Hindlimb muscle (tissue), 1 donor: Measurements from ENCODE around the gene CSE1L. TPM values are rescaled to one million over a fixed set of nuclear protein-coding genes. Genes with fewer than 3 reads are reported as not detected.
"Not testable (repeated sequence)": the region's sequence is repeated elsewhere in the genome, so short reads cannot be mapped to it uniquely, and the experiment has no call there.

ENCODE experiments used
- DNase-seq: peaks from one replicate; pipeline ENCODE4 v3.0.0-alpha.2; 2013
- polyA plus RNA-seq: library from polyadenylated mRNA; unstranded; fragments of 120-200 nt; gene quantifications from one replicate; pipeline ENCODE4 v1.2.1, GENCODE V29; 2013; ENCODE audit not compliant: insufficient read length

CSE1L gene
- polyA plus RNA-seq, 1 donor: 53.3 TPM

GRCh38 chr20:49123982-49124381 is 77.9 kb downstream of the CSE1L start:
- DNase-seq: no peak

- peak; percentile 66 for DNase-seq
Observed at GRCh38 chr20:49132995-49133478, 86.9 kb downstream of the CSE1L start.

DNA sequence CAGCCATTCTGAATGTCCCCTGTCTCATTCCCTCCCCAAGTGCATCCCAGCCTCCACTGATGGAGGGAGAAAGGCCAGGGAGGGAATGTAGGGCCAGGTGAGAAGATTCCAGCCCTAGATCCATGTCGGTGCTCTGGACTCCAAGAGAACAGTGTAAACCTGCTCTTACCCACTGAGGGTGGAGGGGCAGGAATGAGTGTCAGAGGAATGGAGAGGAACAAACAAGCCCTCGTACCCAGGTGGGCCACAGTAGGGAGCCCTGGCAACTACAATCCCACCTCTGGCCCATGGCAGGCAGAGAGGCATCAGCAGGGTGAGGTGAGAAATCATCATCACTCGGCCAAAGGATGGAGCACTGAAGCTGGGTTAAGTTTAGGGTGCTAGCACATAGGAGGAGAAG is 87.5 kb downstream of the CSE1L start:
- no peak for DNase-seq

DNA sequence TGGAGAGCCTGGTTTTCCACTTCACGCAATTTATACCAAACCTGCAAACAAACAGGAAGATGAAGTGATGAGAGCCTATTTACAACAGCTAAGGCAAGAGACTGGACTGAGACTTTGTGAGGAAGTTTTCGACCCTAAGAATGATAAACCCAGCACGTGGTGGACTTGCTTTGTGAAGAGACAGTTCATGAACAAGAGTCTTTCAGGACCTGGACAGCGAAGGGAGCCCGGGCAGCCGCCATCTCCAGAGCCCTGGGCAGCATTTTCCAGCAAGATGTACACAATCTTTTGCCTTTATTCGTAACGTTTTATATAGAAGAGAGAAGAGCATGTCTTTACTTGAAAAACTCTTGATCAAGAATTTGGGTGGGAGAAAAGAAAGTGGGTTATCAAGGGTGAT is 88.7 kb downstream of the CSE1L start:
- DNase-seq: not testable (repeated sequence)

GRCh38 chr20:49136817-49137571 is 90.9 kb downstream of the CSE1L start:
- no peak for DNase-seq

DNA sequence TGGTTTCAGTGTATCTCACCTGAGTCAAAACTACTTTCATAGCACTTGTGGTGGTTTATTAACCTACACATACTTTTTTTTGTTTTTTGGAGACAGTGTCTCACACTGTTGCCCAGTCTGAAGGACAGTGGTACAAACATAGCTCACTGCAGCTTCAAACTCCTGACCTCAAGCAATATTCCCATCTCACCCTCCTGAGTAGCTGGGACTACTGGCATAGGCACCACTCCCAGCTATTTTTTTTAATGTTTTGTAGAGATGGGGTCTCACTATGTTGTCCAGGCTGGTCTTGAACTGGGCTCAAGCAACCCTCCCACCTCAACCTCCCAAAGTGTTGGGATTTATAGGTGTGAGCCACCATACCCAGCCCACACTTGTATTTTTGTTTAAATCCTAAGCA is 92.3 kb downstream of the CSE1L start:
- no peak for DNase-seq

GRCh38 chr20:49140411-49140810 is 94.3 kb downstream of the CSE1L start:
- DNase-seq: no peak

DNA sequence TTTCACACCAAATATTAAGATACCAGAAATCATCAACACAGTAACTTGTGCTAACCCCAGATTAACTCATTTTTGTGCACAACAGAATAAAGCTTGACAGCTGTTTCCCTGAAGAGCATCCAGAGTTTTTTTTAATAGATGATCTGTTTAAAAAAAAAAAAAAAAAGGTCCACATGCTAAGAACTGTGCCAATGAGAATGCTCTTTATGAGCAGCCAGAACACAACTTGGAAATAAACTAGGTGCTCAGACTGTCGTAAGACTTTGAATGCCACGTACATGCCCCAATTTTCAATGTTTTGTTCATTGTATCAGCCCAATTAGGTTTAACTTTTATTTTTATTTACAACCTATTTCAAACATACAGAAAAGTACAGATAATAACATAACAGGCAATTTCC is 94.7 kb downstream of the CSE1L start:
- DNase-seq: no peak

Other genes starting within 250 kb of the CSE1L start
- 20.0 TPM for gene PREX1, start 218.3 kb upstream of the CSE1L start, polyA plus RNA-seq
- 13.7 TPM for gene ARFGEF2, start 124.6 kb upstream of the CSE1L start, polyA plus RNA-seq
- 52.3 TPM for gene STAU1, start 142.0 kb downstream of the CSE1L start, polyA plus RNA-seq
- 30.1 TPM for gene DDX27, start 173.1 kb downstream of the CSE1L start, polyA plus RNA-seq
- 10.3 TPM for gene ZNFX1, start 231.7 kb downstream of the CSE1L start, polyA plus RNA-seq